Neural cell (in vitro differentiated cells): ENCODE results near the gene IFT81. TPM values are rescaled to one million over a fixed set of nuclear protein-coding genes. Genes with fewer than 3 reads are reported as not detected.

Source experiments
- H2AFZ ChIP-seq: fragments of 200-600, 300-800 bp; sonication (generic), shearing (Covaris generic); 2 replicates; pipeline ENCODE4 v1.6.0; 2014; ENCODE audit warnings: low read depth, mild to moderate bottlenecking, antibody characterized with exemption, low read length, moderate library complexity
- H3F3A ChIP-seq: fragments of 200-600 bp; shearing (Covaris generic); 2 replicates; pipeline ENCODE4 v1.6.1; 2016; ENCODE audit warnings: mild to moderate bottlenecking, moderate library complexity, mixed read lengths, antibody characterized with exemption, low read length; ENCODE audit not compliant: insufficient read depth, poor library complexity, severe bottlenecking
- H3K27ac ChIP-seq: fragments of 200-600, 300-800 bp; sonication (generic), shearing (Covaris generic); 2 replicates; pipeline ENCODE4 v1.5.1; 2014; ENCODE audit warnings: mild to moderate bottlenecking, low read length, moderate library complexity
- H3K27me3 ChIP-seq: fragments of 300-800, 200-600 bp; sonication (generic), shearing (Covaris generic); 2 replicates; pipeline ENCODE4 v1.6.0; 2014; ENCODE audit warnings: mild to moderate bottlenecking, low read depth, low read length, moderate library complexity; ENCODE audit not compliant: insufficient read depth
- H3K36me3 ChIP-seq: fragments of 300-800, 200-600 bp; sonication (generic), shearing (Covaris generic); 2 replicates; pipeline ENCODE4 v1.5.1; 2014; ENCODE audit warnings: mild to moderate bottlenecking, antibody characterized with exemption, low read length, moderate library complexity; ENCODE audit not compliant: insufficient read depth
- H3K4me2 ChIP-seq: fragments of 300-800, 200-600 bp; sonication (generic), shearing (Covaris generic); 2 replicates; pipeline ENCODE4 v1.6.0; 2014; ENCODE audit warnings: mild to moderate bottlenecking, low read length
- H3K4me3 ChIP-seq: fragments of 300-800, 200-600 bp; sonication (generic), shearing (Covaris generic); 2 replicates; pipeline ENCODE4 v1.5.1; 2014; ENCODE audit warnings: mild to moderate bottlenecking, low read length, moderate library complexity
- H3K79me2 ChIP-seq: fragments of 200-600 bp; shearing (Covaris generic); replicated peaks from 2 replicates; pipeline ENCODE4 v1.6.0; 2014; ENCODE audit warnings: mild to moderate bottlenecking, low read length, moderate library complexity; ENCODE audit not compliant: insufficient read depth
- H3K9ac ChIP-seq: fragments of 300-800, 200-600 bp; sonication (generic), shearing (Covaris generic); 2 replicates; pipeline ENCODE4 v1.6.1; 2016; ENCODE audit warnings: mild to moderate bottlenecking, low read length, mixed read lengths
- H3K9me2 ChIP-seq: fragments of 200-600 bp; shearing (Covaris generic); 2 replicates; pipeline ENCODE4 v1.6.1; 2016; ENCODE audit warnings: mild to moderate bottlenecking, low read length, mixed read lengths; ENCODE audit not compliant: insufficient read depth
- H3K9me3 ChIP-seq: fragments of 200-600, 300-800 bp; sonication (generic), shearing (Covaris generic); 2 replicates; pipeline ENCODE4 v1.6.1; 2016; ENCODE audit warnings: mild to moderate bottlenecking, mixed run types, low read length, moderate library complexity, mixed read lengths
- H4K20me1 ChIP-seq: fragments of 200-600 bp; shearing (Covaris generic); 2 replicates; pipeline ENCODE4 v1.6.1; 2016; ENCODE audit warnings: mild to moderate bottlenecking, mixed run types; ENCODE audit not compliant: insufficient read depth
- EP300 ChIP-seq: fragments of 450-650 bp; conservative IDR thresholded peaks from 2 replicates; pipeline ENCODE4 v1.6.1; 2014; ENCODE audit warnings: antibody characterized with exemption, mild to moderate bottlenecking, moderate library complexity; ENCODE audit not compliant: poor library complexity, severe bottlenecking
- EZH2 ChIP-seq: fragments of 200-600, 300-800 bp; shearing (Covaris generic), sonication (generic); IDR thresholded peaks from 2 replicates; pipeline ENCODE4 v1.6.1; 2014; ENCODE audit warnings: antibody characterized with exemption, low read length, borderline replicate concordance, mild to moderate bottlenecking; ENCODE audit not compliant: insufficient read depth, poor library complexity, severe bottlenecking
- MXI1 ChIP-seq: fragments of 450-650 bp; conservative IDR thresholded peaks from 2 replicates; pipeline ENCODE4 v1.6.1; 2014; ENCODE audit warnings: antibody characterized with exemption, mild to moderate bottlenecking; ENCODE audit not compliant: poor library complexity, severe bottlenecking
- POLR2AphosphoS5 ChIP-seq: IDR thresholded peaks from 2 replicates; pipeline ENCODE4 v1.6.1; 2012
- RAD21 ChIP-seq: fragments of 450-650 bp; conservative IDR thresholded peaks from 2 replicates; pipeline ENCODE4 v1.6.1; 2014; ENCODE audit warnings: antibody characterized with exemption, mild to moderate bottlenecking, moderate library complexity
- REST ChIP-seq: IDR thresholded peaks from 2 replicates; pipeline ENCODE4 v1.6.1; 2012; ENCODE audit warnings: borderline replicate concordance
- SMC3 ChIP-seq: fragments of 450-650 bp; conservative IDR thresholded peaks from 2 replicates; pipeline ENCODE4 v1.6.1; 2014; ENCODE audit warnings: antibody characterized with exemption, mild to moderate bottlenecking, moderate library complexity; ENCODE audit not compliant: poor library complexity
- TAF1 ChIP-seq: IDR thresholded peaks from 2 replicates; pipeline ENCODE4 v1.6.1; 2012; ENCODE audit warnings: low read depth
- polyA plus RNA-seq: library from polyadenylated mRNA; depleted of rRNA; stranded (reverse); fragments of >200 nt; gene quantifications from 2 replicates; pipeline ENCODE4 v1.2.3, GENCODE V29; 2014
- TF ChIP-seq, protein P1 (sequence below): fragments of 450-650 bp; IDR thresholded peaks from 2 replicates; pipeline ENCODE4 v1.5.1; 2014; ENCODE audit warnings: antibody characterized with exemption, mild to moderate bottlenecking, moderate library complexity; ENCODE audit not compliant: poor library complexity, severe bottlenecking

The IFT81 gene
- polyA plus RNA-seq, 1 donor from 2014 or later = 120 TPM

DNA sequence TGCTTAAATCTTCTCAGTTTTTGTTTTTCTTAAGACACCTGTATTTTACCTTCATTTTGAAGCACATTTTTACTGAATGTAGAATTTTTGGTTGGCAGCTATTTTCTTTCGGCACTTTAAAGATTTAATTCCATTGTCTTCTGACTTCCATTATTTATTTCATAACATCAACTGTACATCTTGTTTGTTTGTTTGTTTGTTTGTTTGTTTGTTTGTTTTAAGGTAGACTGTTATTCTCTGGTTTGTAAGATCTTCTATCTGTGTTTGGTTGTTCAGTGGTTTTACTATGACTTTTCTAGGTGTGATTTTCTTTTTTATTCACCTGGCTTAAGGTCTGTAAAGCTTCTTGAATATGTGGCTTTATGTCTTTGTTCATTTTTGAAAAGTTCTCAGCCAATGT, 61.9 kb downstream of the IFT81 start:
- peaks cover 10% of the 10 kb centered on the region for H3K36me3 ChIP-seq
- H3K27ac ChIP-seq = no peak overlapping the region
- no peaks in the 10 kb centered on the region for H4K20me1 ChIP-seq
- no peak overlapping the region for H3K4me3 ChIP-seq
- no peak for TF ChIP-seq RAD21
- no peaks in the 10 kb centered on the region for H3K9me2 ChIP-seq
- no peak overlapping the region for H2AFZ ChIP-seq
- no peaks in the 10 kb centered on the region for H3K79me2 ChIP-seq
- no peaks in the 10 kb centered on the region for H3F3A ChIP-seq
- H3K4me2 ChIP-seq = no peak overlapping the region
- no peaks in the 10 kb centered on the region for H3K9me3 ChIP-seq
- no peaks in the 10 kb centered on the region for H3K27me3 ChIP-seq
- no peak overlapping the region for H3K9ac ChIP-seq

DNA sequence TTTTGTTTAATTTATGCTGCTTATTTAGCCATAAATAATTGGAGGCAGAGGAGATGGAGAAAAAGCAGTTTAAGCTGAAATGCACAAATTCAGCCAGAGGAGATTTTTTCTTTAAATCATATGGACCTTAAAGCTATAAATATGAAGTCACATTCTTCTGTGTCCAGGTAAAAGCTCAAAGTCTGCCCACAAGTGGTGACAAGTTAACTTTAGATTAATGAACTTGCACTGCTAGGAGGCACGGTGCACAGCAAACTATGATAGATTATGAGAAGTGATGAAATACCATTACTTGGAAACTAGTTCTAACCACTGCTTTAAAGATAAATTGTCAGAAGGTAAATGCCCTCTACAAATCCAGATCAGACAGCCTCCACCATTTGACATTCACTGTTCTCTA, 69.0 kb downstream of the IFT81 start:
- Histone ChIP-seq H4K20me1 (no peaks in the 10 kb centered on the region), H3K4me2 (no peak overlapping the region), H2AFZ (no peak overlapping the region), H3K9me2 (no peaks in the 10 kb centered on the region), H3K27ac (no peak overlapping the region), H3K36me3 (peaks cover 5% of the 10 kb centered on the region), H3K9me3 (no peaks in the 10 kb centered on the region), H3K27me3 (no peaks in the 10 kb centered on the region), H3K4me3 (no peak overlapping the region), H3K9ac (no peak overlapping the region), H3K79me2 (no peaks in the 10 kb centered on the region), H3F3A (no peaks in the 10 kb centered on the region)
- TF ChIP-seq EZH2 (no peak), MXI1 (no peak), TAF1 (no peak), POLR2AphosphoS5 (no peak), RAD21 (no peak), SMC3 (no peak), REST (no peak), EP300 (no peak)
- TF ChIP-seq, protein P1, sequence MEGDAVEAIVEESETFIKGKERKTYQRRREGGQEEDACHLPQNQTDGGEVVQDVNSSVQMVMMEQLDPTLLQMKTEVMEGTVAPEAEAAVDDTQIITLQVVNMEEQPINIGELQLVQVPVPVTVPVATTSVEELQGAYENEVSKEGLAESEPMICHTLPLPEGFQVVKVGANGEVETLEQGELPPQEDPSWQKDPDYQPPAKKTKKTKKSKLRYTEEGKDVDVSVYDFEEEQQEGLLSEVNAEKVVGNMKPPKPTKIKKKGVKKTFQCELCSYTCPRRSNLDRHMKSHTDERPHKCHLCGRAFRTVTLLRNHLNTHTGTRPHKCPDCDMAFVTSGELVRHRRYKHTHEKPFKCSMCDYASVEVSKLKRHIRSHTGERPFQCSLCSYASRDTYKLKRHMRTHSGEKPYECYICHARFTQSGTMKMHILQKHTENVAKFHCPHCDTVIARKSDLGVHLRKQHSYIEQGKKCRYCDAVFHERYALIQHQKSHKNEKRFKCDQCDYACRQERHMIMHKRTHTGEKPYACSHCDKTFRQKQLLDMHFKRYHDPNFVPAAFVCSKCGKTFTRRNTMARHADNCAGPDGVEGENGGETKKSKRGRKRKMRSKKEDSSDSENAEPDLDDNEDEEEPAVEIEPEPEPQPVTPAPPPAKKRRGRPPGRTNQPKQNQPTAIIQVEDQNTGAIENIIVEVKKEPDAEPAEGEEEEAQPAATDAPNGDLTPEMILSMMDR = no peak

- Histone ChIP-seq H3F3A (no peaks in the 10 kb centered on the region), H3K79me2 (no peaks in the 10 kb centered on the region), H3K9me2 (no peaks in the 10 kb centered on the region), H2AFZ (no peak overlapping the region), H3K9me3 (no peaks in the 10 kb centered on the region), H3K27me3 (no peaks in the 10 kb centered on the region), H3K4me3 (no peak overlapping the region), H3K4me2 (no peak overlapping the region), H3K36me3 (peaks cover 5% of the 10 kb centered on the region), H3K27ac (no peak overlapping the region), H4K20me1 (no peaks in the 10 kb centered on the region), H3K9ac (no peak overlapping the region)
- TF ChIP-seq TAF1 (no peak), RAD21 (no peak), SMC3 (no peak), MXI1 (no peak), EZH2 (no peak), REST (no peak), EP300 (no peak), POLR2AphosphoS5 (no peak)
- TF ChIP-seq, protein P1 = no peak
Measured at GRCh38 chr12:110197003-110197402, 72.8 kb downstream of the IFT81 start.
